C4-2B (cell line): Measurements from ENCODE around the gene SP3.

Source experiments
- ZFX ChIP-seq: fragments of 450-650 bp; IDR thresholded peaks from 2 replicates; pipeline ENCODE4 v1.6.1; 2017
- TF ChIP-seq, protein P1 (sequence below): fragments of 450-650 bp; conservative IDR thresholded peaks from 2 replicates; pipeline ENCODE4 v1.5.1; 2017; ENCODE audit warnings: mild to moderate bottlenecking

DNA sequence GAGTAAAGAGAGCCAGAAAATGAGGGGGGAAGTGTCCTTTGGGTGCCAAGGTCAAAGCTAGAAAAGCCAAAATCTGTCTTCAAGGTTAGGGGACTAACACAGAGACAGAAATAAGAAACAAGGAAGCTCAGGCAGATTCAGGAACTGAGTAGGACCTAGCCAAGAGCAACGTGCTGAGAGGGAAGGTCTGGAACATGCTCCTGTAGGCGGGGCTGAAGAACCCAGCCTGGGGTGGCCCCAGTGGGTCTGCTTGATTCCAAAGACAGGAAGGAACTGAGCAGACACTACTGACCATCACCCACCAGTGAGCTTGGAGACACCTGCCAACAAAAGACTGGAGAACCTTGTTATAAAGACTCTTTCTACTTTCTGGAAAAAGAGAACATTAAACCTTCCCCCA is 105.1 kb downstream of the SP3 start:
- TF ChIP-seq, protein P1, sequence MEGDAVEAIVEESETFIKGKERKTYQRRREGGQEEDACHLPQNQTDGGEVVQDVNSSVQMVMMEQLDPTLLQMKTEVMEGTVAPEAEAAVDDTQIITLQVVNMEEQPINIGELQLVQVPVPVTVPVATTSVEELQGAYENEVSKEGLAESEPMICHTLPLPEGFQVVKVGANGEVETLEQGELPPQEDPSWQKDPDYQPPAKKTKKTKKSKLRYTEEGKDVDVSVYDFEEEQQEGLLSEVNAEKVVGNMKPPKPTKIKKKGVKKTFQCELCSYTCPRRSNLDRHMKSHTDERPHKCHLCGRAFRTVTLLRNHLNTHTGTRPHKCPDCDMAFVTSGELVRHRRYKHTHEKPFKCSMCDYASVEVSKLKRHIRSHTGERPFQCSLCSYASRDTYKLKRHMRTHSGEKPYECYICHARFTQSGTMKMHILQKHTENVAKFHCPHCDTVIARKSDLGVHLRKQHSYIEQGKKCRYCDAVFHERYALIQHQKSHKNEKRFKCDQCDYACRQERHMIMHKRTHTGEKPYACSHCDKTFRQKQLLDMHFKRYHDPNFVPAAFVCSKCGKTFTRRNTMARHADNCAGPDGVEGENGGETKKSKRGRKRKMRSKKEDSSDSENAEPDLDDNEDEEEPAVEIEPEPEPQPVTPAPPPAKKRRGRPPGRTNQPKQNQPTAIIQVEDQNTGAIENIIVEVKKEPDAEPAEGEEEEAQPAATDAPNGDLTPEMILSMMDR, result no peak
- no peak for TF ChIP-seq ZFX
